Naive thymus-derived CD4-positive, alpha-beta T cell (primary cell): ENCODE results near the gene RRP15. TPM values are rescaled to one million over a fixed set of nuclear protein-coding genes. Genes with fewer than 3 reads are reported as not detected.
A peak's percentile ranks its signal among the peaks of the same experiment; 100 is the strongest.

Experiments used
- ATAC-seq: fragments of 150-1000 bp; cut with Tn5 transposase; 2 replicates; pipeline ENCODE4 v1.10.0; 2021; ENCODE audit warnings: mild to moderate bottlenecking, moderate library complexity
- CTCF ChIA-PET: fragments of 350-600 bp; sonication (Branson Sonifier 250); formaldehyde crosslinking; loops from one replicate; lab custom pipeline; 2021; ENCODE audit warnings: antibody characterized with exemption; lab: Charles Lee
- POLR2A ChIA-PET: fragments of 350-600 bp; sonication (Branson Sonifier 250); formaldehyde crosslinking; loops from one replicate; lab custom pipeline; 2021; ENCODE audit warnings: antibody characterized with exemption, inconsistent platforms; lab: Charles Lee
- DNase-seq, 9 donors: peaks; one replicate each; pipeline versions ENCODE4 v3.0.0 to v3.0.0-alpha.2; 2020 to 2022; ENCODE audit warnings: mixed read lengths in 1 of 9
- H3K27ac ChIP-seq: one replicate; pipeline ENCODE4 v1.7.0; 2013; ENCODE audit warnings: mild to moderate bottlenecking, low read depth, low read length, moderate library complexity
- H3K27me3 ChIP-seq, 2 donors: one replicate each; pipeline ENCODE4 v1.7.0; 2013; ENCODE audit warnings: low read length in 2 of 2, mild to moderate bottlenecking in 2 of 2, moderate library complexity in 2 of 2; ENCODE audit not compliant: control insufficient read depth in 2 of 2, insufficient read depth in 2 of 2
- H3K36me3 ChIP-seq, 3 experiments: 1 replicate in 2 of 3; 2 replicates in 1 of 3; pipeline ENCODE4 v1.7.0; 2013; ENCODE audit warnings: low read length in 3 of 3, mild to moderate bottlenecking in 3 of 3, moderate library complexity in 1 of 3; ENCODE audit not compliant: insufficient read depth in 3 of 3, control insufficient read depth in 2 of 3
- H3K4me1 ChIP-seq, 2 donors: one replicate each; pipeline ENCODE4 v1.7.0; 2013; ENCODE audit warnings: low read length in 2 of 2, mild to moderate bottlenecking in 2 of 2, moderate library complexity in 1 of 2; ENCODE audit not compliant: control insufficient read depth in 2 of 2, insufficient read depth in 2 of 2
- H3K4me3 ChIP-seq: 2 replicates; pipeline ENCODE4 v1.7.0; 2013; ENCODE audit warnings: mild to moderate bottlenecking, low read length
- H3K9me3 ChIP-seq, 3 experiments: 1 replicate in 2 of 3; 2 replicates in 1 of 3; pipeline ENCODE4 v1.7.0; 2013; ENCODE audit warnings: low read length in 3 of 3; ENCODE audit not compliant: control insufficient read depth in 2 of 3
- H3K27ac Mint-ChIP-seq, 9 donors: one replicate each; pipeline ENCODE4 v1.8.0; 2020 to 2022; ENCODE audit warnings: mixed read lengths in 9 of 9, mild to moderate bottlenecking in 8 of 9, moderate library complexity in 5 of 9, inconsistent platforms in 2 of 9
- H3K27me3 Mint-ChIP-seq, 5 donors: one replicate each; pipeline ENCODE4 v1.8.0; 2021 to 2022; ENCODE audit warnings: mixed read lengths in 5 of 5, mild to moderate bottlenecking in 1 of 5
- H3K36me3 Mint-ChIP-seq, 5 donors: one replicate each; pipeline ENCODE4 v1.8.0; 2020 to 2022; ENCODE audit warnings: mixed read lengths in 5 of 5, mild to moderate bottlenecking in 3 of 5, inconsistent platforms in 1 of 5
- H3K4me1 Mint-ChIP-seq, 7 donors: one replicate each; pipeline ENCODE4 v1.8.0; 2020 to 2022; ENCODE audit warnings: mixed read lengths in 7 of 7, mild to moderate bottlenecking in 3 of 7, inconsistent platforms in 1 of 7
- H3K4me3 Mint-ChIP-seq, 10 donors: one replicate each; pipeline ENCODE4 v1.8.0; 2020 to 2022; ENCODE audit warnings: mild to moderate bottlenecking in 10 of 10, mixed read lengths in 10 of 10, moderate library complexity in 6 of 10, inconsistent platforms in 2 of 10
- H3K9me3 Mint-ChIP-seq, 11 donors: one replicate each; pipeline ENCODE4 v1.8.0; 2020 to 2022; ENCODE audit warnings: mixed read lengths in 11 of 11, mild to moderate bottlenecking in 4 of 11, inconsistent platforms in 1 of 11, moderate library complexity in 1 of 11
- intact Hi-C, 2 donors: fragments of 100-400 bp; cut with micrococcal nuclease; formaldehyde crosslinking; loops; one replicate each; pipeline ENCODE4 v1.15.1; 2023
- polyA plus RNA-seq, 2 donors: library from polyadenylated mRNA; unstranded; fragments of 300-500 nt; fragmentation: Illumina TruSeq; gene quantifications; one replicate each; pipeline ENCODE4 v1.2.3, GENCODE V29; 2021
- total RNA-seq, 6 experiments: library from RNA in 5 of 6; stranded (reverse) in 5 of 6; gene quantifications; 1 replicate in 5 of 6; 2 replicates in 1 of 6; pipeline ENCODE4 v1.2.3 and lab custom pipeline; 2021 to 2026

Gene RRP15
- total RNA-seq (10 to 100 TPM; 12.8 to 19.0 (median 17.7) TPM), polyA plus RNA-seq (10 to 100 TPM; 12.4 to 18.1 TPM), total RNA-seq (lab: John Stamatoyannopoulos, UW) (25.0 reads per million, percentile 55 among the genes with 10 or more reads in this experiment)

- peak within 1 kb of the TSS; percentile 89 to 99 (median 95) for H3K27ac Mint-ChIP-seq
- Histone ChIP-seq H3K4me1 (peaks cover 11 to 16% of the 10 kb centered on the region in 2 donors), H3K36me3 (no peaks in the 10 kb centered on the region), H3K4me3 (peak within 1 kb of the TSS; percentile 78), H3K9me3 (no peaks in the 10 kb centered on the region), H3K27ac (peak within 1 kb of the TSS; percentile 77), H3K27me3 (no peaks in the 10 kb centered on the region)
- H3K4me1 Mint-ChIP-seq = peaks cover 19 to 55% (median 42%) of the 10 kb centered on the region in 7 donors
- peaks cover 0 to 8% (median 2%) of the 10 kb centered on the region in 11 donors for H3K9me3 Mint-ChIP-seq
- ChIA-PET CTCF (interaction anchor here (0.6 kb wide), 1 partner anchor 145 kb away, joined by 3 read pairs; no protein-coding TSS in a partner anchor), POLR2A (interaction anchor here (0.9 to 1.0 kb wide), 3 partner anchors 14 to 1767 kb away, joined by 3 read pairs; partner anchors contain the start of gene LYPLAL1)
- peaks cover 0 to 16% (median 4%) of the 10 kb centered on the region in 5 donors for H3K36me3 Mint-ChIP-seq
- H3K4me3 Mint-ChIP-seq = peak within 1 kb of the TSS; percentile 87 to 100 (median 98)
- H3K27me3 Mint-ChIP-seq = peaks cover 3 to 20% (median 12%) of the 10 kb centered on the region in 5 donors
- DNase-seq (peak; percentile 75 to 85 (median 82)), ATAC-seq (peak; percentile 97)
- intact Hi-C loops = loop anchor here (1.0 to 5.0 kb wide), 7 partner anchors 62 to 1987 kb away; partner anchors contain the start of genes BPNT1 (in 2 of the 2), GPATCH2 (in 2 of the 2), LYPLAL1 (in 2 of the 2) and SPATA17 (in 2 of the 2)
Observed at GRCh38 chr1:218284917-218285635, at the start of gene RRP15. Gene RRP15, plus strand, starts transcription at chr1:218285293. Its CDS starts 24 bp downstream, at chr1:218285317.

GRCh38 chr1:218242171-218242570 is 42.9 kb upstream of the RRP15 start:
- H3K4me1 Mint-ChIP-seq = no peaks in the 10 kb centered on the region
- H3K27me3 ChIP-seq = no peaks in the 10 kb centered on the region
- H3K27ac ChIP-seq = no peak overlapping the region
- no peak for DNase-seq
- ATAC-seq = no peak
- H3K36me3 ChIP-seq = no peaks in the 10 kb centered on the region
- ChIA-PET CTCF (interaction anchor here (0.7 kb wide), 1 partner anchor 58 kb away, joined by 3 read pairs; no protein-coding TSS in a partner anchor), POLR2A (no interaction called here)
- H3K4me3 ChIP-seq = no peak overlapping the region
- H3K4me1 ChIP-seq = no peaks in the 10 kb centered on the region
- H3K27ac Mint-ChIP-seq = no peak overlapping the region
- peaks cover 0 to 5% (median 0%) of the 10 kb centered on the region in 11 donors for H3K9me3 Mint-ChIP-seq
- no peaks in the 10 kb centered on the region for H3K36me3 Mint-ChIP-seq
- no peaks in the 10 kb centered on the region for H3K9me3 ChIP-seq
- intact Hi-C loops = no loop called here
- H3K4me3 Mint-ChIP-seq = no peak overlapping the region
- peaks cover 0 to 21% (median 13%) of the 10 kb centered on the region in 5 donors for H3K27me3 Mint-ChIP-seq

- Mint-ChIP-seq H3K4me3 (no peak overlapping the region), H3K36me3 (no peaks in the 10 kb centered on the region)
- CTCF ChIA-PET = no interaction called here
Observed at GRCh38 chr1:218247339-218247738, 37.8 kb upstream of the RRP15 start.

GRCh38 chr1:218249338-218250140 is 35.6 kb upstream of the RRP15 start:
- DNase-seq = no peak
- Histone ChIP-seq H3K27ac (no peak overlapping the region), H3K36me3 (no peaks in the 10 kb centered on the region), H3K4me3 (no peak overlapping the region), H3K4me1 (no peaks in the 10 kb centered on the region), H3K27me3 (no peaks in the 10 kb centered on the region), H3K9me3 (no peaks in the 10 kb centered on the region)
- H3K4me3 Mint-ChIP-seq = no peak overlapping the region
- no peaks in the 10 kb centered on the region for H3K9me3 Mint-ChIP-seq
- no peak overlapping the region for H3K27ac Mint-ChIP-seq
- no peaks in the 10 kb centered on the region for H3K4me1 Mint-ChIP-seq
- POLR2A ChIA-PET = no interaction called here
- peaks cover 4 to 47% (median 33%) of the 10 kb centered on the region in 5 donors for H3K27me3 Mint-ChIP-seq
- H3K36me3 Mint-ChIP-seq = no peaks in the 10 kb centered on the region
- intact Hi-C loops = no loop called here
- ATAC-seq = no peak
- CTCF ChIA-PET = no interaction called here

More at GRCh38 chr1:218247339-218247738, 37.8 kb upstream of the RRP15 start:
- DNase-seq (no peak), ATAC-seq (no peak)
- no peaks in the 10 kb centered on the region for H3K4me1 ChIP-seq
- H3K27me3 Mint-ChIP-seq = peaks cover 4 to 47% (median 30%) of the 10 kb centered on the region in 5 donors
- H3K9me3 Mint-ChIP-seq = no peaks in the 10 kb centered on the region
- H3K27ac Mint-ChIP-seq = no peak overlapping the region
- H3K4me3 ChIP-seq = no peak overlapping the region
- POLR2A ChIA-PET = no interaction called here
- H3K36me3 ChIP-seq = no peaks in the 10 kb centered on the region
- intact Hi-C loops = no loop called here
- H3K4me1 Mint-ChIP-seq = no peaks in the 10 kb centered on the region
- no peak overlapping the region for H3K27ac ChIP-seq
- H3K9me3 ChIP-seq = no peaks in the 10 kb centered on the region
- no peaks in the 10 kb centered on the region for H3K27me3 ChIP-seq

- H3K36me3 Mint-ChIP-seq = no peaks in the 10 kb centered on the region
- no peaks in the 10 kb centered on the region for H3K4me1 Mint-ChIP-seq
- no peak overlapping the region for H3K27ac Mint-ChIP-seq
- H3K9me3 ChIP-seq = no peaks in the 10 kb centered on the region
- ChIA-PET CTCF (no interaction called here), POLR2A (no interaction called here)
- no peaks in the 10 kb centered on the region for H3K27me3 ChIP-seq
- intact Hi-C loops = no loop called here
- no peak overlapping the region for H3K4me3 ChIP-seq
- H3K4me1 ChIP-seq = no peaks in the 10 kb centered on the region
- peaks cover 4 to 38% (median 33%) of the 10 kb centered on the region in 5 donors for H3K27me3 Mint-ChIP-seq
- no peak overlapping the region for H3K4me3 Mint-ChIP-seq
- H3K27ac ChIP-seq = no peak overlapping the region
- no peaks in the 10 kb centered on the region for H3K9me3 Mint-ChIP-seq
- no peaks in the 10 kb centered on the region for H3K36me3 ChIP-seq
- DNase-seq (no peak), ATAC-seq (no peak)
Observed at GRCh38 chr1:218250492-218250891, 34.6 kb upstream of the RRP15 start.

GRCh38 chr1:218254296-218254946 is 30.7 kb upstream of the RRP15 start:
- H3K27ac Mint-ChIP-seq = no peak overlapping the region
- H3K27me3 Mint-ChIP-seq = peaks cover under 1 to 31% (median 24%) of the 10 kb centered on the region in 5 donors
- CTCF ChIA-PET = no interaction called here
- no peak overlapping the region for H3K4me3 ChIP-seq
- no peak overlapping the region for H3K27ac ChIP-seq
- H3K36me3 Mint-ChIP-seq = no peaks in the 10 kb centered on the region
- intact Hi-C loops = no loop called here
- no peaks in the 10 kb centered on the region for H3K36me3 ChIP-seq
- H3K9me3 Mint-ChIP-seq = peaks cover 0 to 13% (median 2%) of the 10 kb centered on the region in 11 donors
- no peaks in the 10 kb centered on the region for H3K27me3 ChIP-seq
- no peak overlapping the region for H3K4me3 Mint-ChIP-seq
- ATAC-seq (no peak), DNase-seq (no peak)
- POLR2A ChIA-PET = no interaction called here
- no peaks in the 10 kb centered on the region for H3K4me1 Mint-ChIP-seq
- no peaks in the 10 kb centered on the region for H3K4me1 ChIP-seq
- H3K9me3 ChIP-seq = peaks cover 0 to 2% (median under 1%) of the 10 kb centered on the region in 3 experiments
